ENCODE measurements around the gene YIF1B.

The YIF1B gene

GRCh38 chr19:38293281-38293680 lies 22.5 kb downstream of the YIF1B start:
- TF ChIP-seq EZH2phosphoT487 (conservative IDR thresholded peaks at IDR 0.05; ENCODE audit: low read length), result no peak
- TF ChIP-seq CTCF (IDR thresholded peaks at IDR 0.05; ENCODE audit: insufficient read depth, low read length, poor library complexity, severe bottlenecking), result no peak
- Histone ChIP-seq H4K20me1 (ENCODE audit: low read depth, low read length) (no peaks in the 10 kb centered on the region), H3K79me2 (ENCODE audit: insufficient read depth, low read length) (no peaks in the 10 kb centered on the region), H2AFZ (ENCODE audit: low read depth, low read length, severe bottlenecking) (no peak overlapping the region), H3K36me3 (ENCODE audit: low read length) (no peaks in the 10 kb centered on the region), H3K27me3 (ENCODE audit: low read length) (no peaks in the 10 kb centered on the region), H3K9me2 (replicated peaks; ENCODE audit: insufficient read depth, low read length) (no peaks in the 10 kb centered on the region), H3K9ac (ENCODE audit: low read length) (no peak overlapping the region), H3K27ac (ENCODE audit: low read depth, low read length) (no peak overlapping the region), H3K9me3 (ENCODE audit: insufficient read depth, low read length) (no peaks in the 10 kb centered on the region), H3K4me3 (ENCODE audit: insufficient read depth, low read length, poor library complexity, severe bottlenecking) (no peak overlapping the region), H3F3A (ENCODE audit: insufficient read depth) (no peaks in the 10 kb centered on the region), H3K4me2 (ENCODE audit: low read depth, low read length, poor library complexity, severe bottlenecking) (no peak overlapping the region)

GRCh38 chr19:38291855-38292254 lies 23.9 kb downstream of the YIF1B start:
- no peaks in the 10 kb centered on the region for H4K20me1 ChIP-seq (ENCODE audit: low read depth, low read length)
- H3K9ac ChIP-seq (ENCODE audit: low read length), result no peak overlapping the region
- no peaks in the 10 kb centered on the region for H3K27me3 ChIP-seq (ENCODE audit: low read length)
- no peaks in the 10 kb centered on the region for H3K79me2 ChIP-seq (ENCODE audit: insufficient read depth, low read length)
- TF ChIP-seq CTCF (IDR thresholded peaks at IDR 0.05; ENCODE audit: insufficient read depth, low read length, poor library complexity, severe bottlenecking) (no peak), EZH2phosphoT487 (conservative IDR thresholded peaks at IDR 0.05; ENCODE audit: low read length) (no peak)
- H3K4me3 ChIP-seq (ENCODE audit: insufficient read depth, low read length, poor library complexity, severe bottlenecking), result no peak overlapping the region
- H3F3A ChIP-seq (ENCODE audit: insufficient read depth), result no peaks in the 10 kb centered on the region
- H3K4me2 ChIP-seq (ENCODE audit: low read depth, low read length, poor library complexity, severe bottlenecking), result no peak overlapping the region
- no peak overlapping the region for H3K27ac ChIP-seq (ENCODE audit: low read depth, low read length)
- H3K36me3 ChIP-seq (ENCODE audit: low read length), result no peaks in the 10 kb centered on the region
- no peak overlapping the region for H2AFZ ChIP-seq (ENCODE audit: low read depth, low read length, severe bottlenecking)
- no peaks in the 10 kb centered on the region for H3K9me2 ChIP-seq (replicated peaks; ENCODE audit: insufficient read depth, low read length)
- no peaks in the 10 kb centered on the region for H3K9me3 ChIP-seq (ENCODE audit: insufficient read depth, low read length)

DNA sequence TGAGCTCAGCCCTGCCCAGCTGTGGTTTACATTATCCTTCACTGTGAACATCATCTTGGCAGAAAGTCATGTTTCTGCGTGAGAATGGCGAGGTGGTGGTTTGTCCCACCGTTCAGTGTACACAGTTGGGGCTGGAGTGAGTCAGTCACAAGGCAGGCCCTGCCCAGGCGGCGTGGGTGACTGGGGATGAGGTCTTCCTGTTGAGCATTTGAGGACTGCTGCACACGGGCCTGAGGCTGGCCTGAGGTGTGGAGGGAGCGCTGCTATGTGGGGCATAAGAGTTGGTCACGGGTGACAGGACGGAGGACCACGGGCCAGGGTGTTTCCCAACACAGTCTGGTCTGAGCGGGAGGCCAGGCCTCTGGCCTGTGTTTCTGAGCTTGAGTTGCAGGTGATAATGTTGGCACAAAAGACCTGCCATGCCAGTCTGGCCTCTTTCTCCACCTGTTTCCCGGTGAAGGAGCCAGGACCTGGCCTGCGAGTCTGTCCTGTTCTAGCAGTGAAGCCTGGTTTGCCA lies 25.1 kb downstream of the YIF1B start:
- H3K27ac ChIP-seq (ENCODE audit: low read depth, low read length), result no peak overlapping the region
- H3F3A ChIP-seq (ENCODE audit: insufficient read depth), result no peaks in the 10 kb centered on the region
- no peaks in the 10 kb centered on the region for H3K79me2 ChIP-seq (ENCODE audit: insufficient read depth, low read length)
- H3K27me3 ChIP-seq (ENCODE audit: low read length), result no peaks in the 10 kb centered on the region
- H3K9ac ChIP-seq (ENCODE audit: low read length), result no peak overlapping the region
- H2AFZ ChIP-seq (ENCODE audit: low read depth, low read length, severe bottlenecking), result no peak overlapping the region
- no peaks in the 10 kb centered on the region for H3K9me2 ChIP-seq (replicated peaks; ENCODE audit: insufficient read depth, low read length)
- H3K9me3 ChIP-seq (ENCODE audit: insufficient read depth, low read length), result no peaks in the 10 kb centered on the region
- no peaks in the 10 kb centered on the region for H3K36me3 ChIP-seq (ENCODE audit: low read length)
- H4K20me1 ChIP-seq (ENCODE audit: low read depth, low read length), result no peaks in the 10 kb centered on the region
- H3K4me3 ChIP-seq (ENCODE audit: insufficient read depth, low read length, poor library complexity, severe bottlenecking), result no peak overlapping the region
- H3K4me2 ChIP-seq (ENCODE audit: low read depth, low read length, poor library complexity, severe bottlenecking), result no peak overlapping the region
- no peak for TF ChIP-seq CTCF (IDR thresholded peaks at IDR 0.05; ENCODE audit: insufficient read depth, low read length, poor library complexity, severe bottlenecking)
- TF ChIP-seq EZH2phosphoT487 (conservative IDR thresholded peaks at IDR 0.05; ENCODE audit: low read length), result no peak

Data from SU-DHL-6 (cell line).